HepG2 (cell line): ENCODE results near the gene CHPF. TPM values are rescaled to one million over a fixed set of nuclear protein-coding genes. Genes with fewer than 3 reads are reported as not detected.

Experiments used
- ATAC-seq: fragments of 200-7000 bp; cut with Tn5 transposase; 3 replicates; pipeline ENCODE4 v1.9.1; 2020; ENCODE audit warnings: mild to moderate bottlenecking, moderate library complexity
- BruUV-seq: library from RNA; stranded (reverse); fragments of 400-500 nt; replicated peaks from 2 replicates; lab custom pipeline; 2021; lab: Mats Ljungman, UMichigan
- CTCF ChIA-PET: fragments of 300-600 bp; formaldehyde crosslinking; extraction: SDS; loops from one replicate; lab custom pipeline; 2021; ENCODE audit warnings: low total read pairs, inconsistent platforms, low intra/inter-chr PET ratio; lab: Yijun Ruan, JAX
- POLR2A ChIA-PET: fragments of 350-600 bp; sonication (Branson Sonifier 250); formaldehyde crosslinking; loops from one replicate; lab custom pipeline; 2020; ENCODE audit warnings: antibody characterized with exemption, inconsistent platforms; lab: Yijun Ruan, JAX
- DNase-seq: peaks from one replicate; pipeline ENCODE4 v3.0.0-alpha.2; 2015; ENCODE audit warnings: low spot score
- FAIRE-seq: peaks from 3 replicates; lab custom pipeline; 2011; peaks lifted over from hg19 to GRCh38; lab: Jason Lieb, UNC
- H2AFZ ChIP-seq: one replicate; pipeline ENCODE4 v1.6.1; 2011; ENCODE audit warnings: low read length, inconsistent platforms
- H3K27ac ChIP-seq: fragments of 300-600 bp; 3 replicates; pipeline ENCODE4 v1.8.0; 2011; ENCODE audit warnings: mixed run types, mild to moderate bottlenecking, mixed read lengths, low read length, inconsistent platforms; ENCODE audit not compliant: insufficient read depth; ENCODE audit errors: extremely low read length
- H3K27me3 ChIP-seq, 2 experiments: fragments of 200-600 bp in 1 of 2; 2 replicates in 1 of 2; 3 replicates in 1 of 2; pipeline versions ENCODE4 v1.6.0 to v1.8.0; 2011; ENCODE audit warnings: low read length in 2 of 2, mild to moderate bottlenecking in 2 of 2, moderate library complexity in 2 of 2, inconsistent platforms in 1 of 2; ENCODE audit not compliant: insufficient read depth in 2 of 2, control insufficient read depth in 1 of 2
- H3K36me3 ChIP-seq, 2 experiments: fragments of 200-600 bp in 1 of 2; replicated peaks in 1 of 2; 2 replicates in 1 of 2; 3 replicates in 1 of 2; pipeline versions ENCODE4 v1.5.1 to v1.8.0; 2011; ENCODE audit warnings: low read length in 2 of 2, inconsistent platforms in 1 of 2; ENCODE audit not compliant: insufficient read depth in 2 of 2, control insufficient read depth in 1 of 2
- H3K4me1 ChIP-seq: 2 replicates; pipeline ENCODE4 v1.5.1; 2012; ENCODE audit warnings: low read length, inconsistent platforms; ENCODE audit not compliant: insufficient read depth
- H3K4me2 ChIP-seq: 2 replicates; pipeline ENCODE4 v1.6.0; 2011; ENCODE audit warnings: low read depth, low read length, inconsistent platforms
- H3K4me3 ChIP-seq, 3 experiments: fragments of 200-600 bp in 1 of 3; sonication (generic), shearing (Covaris generic) in 1 of 3; replicated peaks in 1 of 3; 2 replicates each; pipeline ENCODE4 v1.5.1; 2011 to 2016; ENCODE audit warnings: low read length in 3 of 3, inconsistent platforms in 2 of 3, low read depth in 2 of 3, mild to moderate bottlenecking in 2 of 3, control low read depth in 1 of 3, mixed read lengths in 1 of 3; ENCODE audit not compliant: insufficient read depth in 1 of 3
- H3K79me2 ChIP-seq: one replicate; pipeline ENCODE4 v1.6.1; 2011; ENCODE audit warnings: low read length, inconsistent platforms; ENCODE audit not compliant: insufficient read depth
- H3K9ac ChIP-seq: 2 replicates; pipeline ENCODE4 v1.6.0; 2011; ENCODE audit warnings: mild to moderate bottlenecking, low read depth, low read length, inconsistent platforms; ENCODE audit not compliant: insufficient read depth
- H3K9me3 ChIP-seq: 2 replicates; pipeline ENCODE4 v1.5.1; 2012; ENCODE audit warnings: mild to moderate bottlenecking, low read length
- H4K20me1 ChIP-seq: 2 replicates; pipeline ENCODE4 v1.6.0; 2011; ENCODE audit warnings: inconsistent platforms, mild to moderate bottlenecking, low read length, moderate library complexity; ENCODE audit not compliant: insufficient read depth
- ARID4A ChIP-seq: sonication (generic); formaldehyde crosslinking; IDR thresholded peaks from 2 replicates; pipeline ENCODE4 v1.5.0; 2020; ENCODE audit warnings: mild to moderate bottlenecking, missing genetic modification reagents, borderline replicate concordance
- BRCA1 ChIP-seq: sonication (generic); formaldehyde crosslinking; IDR thresholded peaks from 2 replicates; pipeline ENCODE4 v1.4.0; 2020; ENCODE audit warnings: missing genetic modification reagents
- EEA1 ChIP-seq: sonication (generic); formaldehyde crosslinking; IDR thresholded peaks from 2 replicates; pipeline ENCODE4 v1.5.1; 2020; ENCODE audit warnings: mild to moderate bottlenecking, missing genetic modification reagents, borderline replicate concordance
- KDM2A ChIP-seq: sonication (generic); formaldehyde crosslinking; IDR thresholded peaks from 2 replicates; pipeline ENCODE4 v1.4.0; 2020; ENCODE audit warnings: low read depth, missing genetic modification reagents, borderline replicate concordance
- RAD51 ChIP-seq: fragments of 450-650 bp; IDR thresholded peaks from 2 replicates; pipeline ENCODE4 v1.6.1; 2016; ENCODE audit warnings: borderline replicate concordance
- U2AF2 ChIP-seq: fragments of 200-400 bp; formaldehyde crosslinking; IDR thresholded peaks from 2 replicates; pipeline ENCODE4 v1.6.1; 2017; ENCODE audit warnings: low read depth, mild to moderate bottlenecking, low read length
- ZFP41 ChIP-seq: sonication (generic); formaldehyde crosslinking; IDR thresholded peaks from 2 replicates; pipeline ENCODE4 v1.4.0; 2020; ENCODE audit warnings: mild to moderate bottlenecking, missing genetic modification reagents, borderline replicate concordance
- ZFP91 ChIP-seq: sonication (generic); formaldehyde crosslinking; IDR thresholded peaks from 2 replicates; pipeline ENCODE4 v1.9.0; 2022; ENCODE audit warnings: missing genetic modification reagents, mild to moderate bottlenecking, borderline replicate concordance
- ZNF251 ChIP-seq: sonication (generic); formaldehyde crosslinking; IDR thresholded peaks from 2 replicates; pipeline ENCODE4 v1.9.0; 2021; ENCODE audit warnings: mild to moderate bottlenecking, missing genetic modification reagents
- ZNF292 ChIP-seq: sonication (generic); formaldehyde crosslinking; IDR thresholded peaks from 2 replicates; pipeline ENCODE4 v1.8.1; 2022; ENCODE audit warnings: mild to moderate bottlenecking, low read depth, missing genetic modification reagents, borderline replicate concordance
- ZNF337 ChIP-seq: sonication (generic); formaldehyde crosslinking; IDR thresholded peaks from 2 replicates; pipeline ENCODE4 v1.5.1; 2020; ENCODE audit warnings: missing genetic modification reagents, low read depth, mild to moderate bottlenecking, borderline replicate concordance
- ZNF501 ChIP-seq: sonication (generic); formaldehyde crosslinking; IDR thresholded peaks from 2 replicates; pipeline ENCODE4 v1.5.1; 2020; ENCODE audit warnings: mild to moderate bottlenecking, moderate library complexity, missing genetic modification reagents
- ZNF510 ChIP-seq: sonication (generic); formaldehyde crosslinking; IDR thresholded peaks from 2 replicates; pipeline ENCODE4 v1.4.0; 2020; ENCODE audit warnings: low read depth, mild to moderate bottlenecking, missing genetic modification reagents
- ZNF563 ChIP-seq: sonication (generic); formaldehyde crosslinking; IDR thresholded peaks from 2 replicates; pipeline ENCODE4 v1.8.0; 2022; ENCODE audit warnings: mild to moderate bottlenecking, moderate library complexity, missing genetic modification reagents
- ZNF709 ChIP-seq: sonication (generic); formaldehyde crosslinking; IDR thresholded peaks from 2 replicates; pipeline ENCODE4 v1.5.0; 2020; ENCODE audit warnings: mild to moderate bottlenecking, missing genetic modification reagents
- ZNF788 ChIP-seq: sonication (generic); formaldehyde crosslinking; IDR thresholded peaks from 2 replicates; pipeline ENCODE4 v1.5.0; 2020; ENCODE audit warnings: mild to moderate bottlenecking, missing genetic modification reagents, borderline replicate concordance
- ZNF816 ChIP-seq: sonication (generic); formaldehyde crosslinking; IDR thresholded peaks from 2 replicates; pipeline ENCODE4 v1.8.0; 2022; ENCODE audit warnings: missing genetic modification reagents, mild to moderate bottlenecking, borderline replicate concordance
- ZSCAN12 ChIP-seq: sonication (generic); formaldehyde crosslinking; IDR thresholded peaks from 2 replicates; pipeline ENCODE4 v1.9.0; 2021; ENCODE audit warnings: mild to moderate bottlenecking, missing genetic modification reagents
- WGBS: methylation state at CpG from one replicate; pipeline ENCODE4 v1.1.6; 2017; ENCODE audit warnings: low lambda C conversion rate; 5-methylcytosine and 5-hydroxymethylcytosine counted together
- in situ Hi-C: cut with HindIII; loops from 2 replicates; pipeline ENCODE4 v1.10.0; 2017; ENCODE audit warnings: low pct_unique_long_range_greater_than_20kb; ENCODE audit not compliant: extremely low pct_ligation_motif_present
- intact Hi-C: fragments of 100-400 bp; cut with micrococcal nuclease; formaldehyde crosslinking; loops from one replicate; pipeline ENCODE4 v1.10.0; 2022; ENCODE audit not compliant: unreplicated experiment
- polyA plus RNA-seq, 8 experiments: library from polyadenylated mRNA; depleted of rRNA in 3 of 8; stranded (reverse) in 7 of 8; unstranded in 1 of 8; fragments of >200 nt; fragmentation: Illumina TruSeq in 4 of 8; extraction: Trizol in 4 of 8; gene quantifications; 2 replicates each; pipeline versions ENCODE4 v1.2.1 to v1.2.3, GENCODE V29; 2011 to 2016; ENCODE audit warnings: low read depth in 4 of 8, missing spikeins in 1 of 8, mixed read lengths in 1 of 8; ENCODE audit not compliant: insufficient read depth in 1 of 8
- total RNA-seq, 5 experiments: library from RNA; depleted of rRNA; stranded (reverse); fragments of >200 nt; fragmentation: Illumina TruSeq; extraction: Trizol; gene quantifications; 2 replicates each; pipeline ENCODE4 v1.2.3, GENCODE V29; 2016; ENCODE audit warnings: low read depth in 1 of 5

Gene CHPF
- total and polyA plus RNA-seq, 2 of the 13 experiments (the other 11 are each of a cell fraction or from before 2014, with no cell fraction given): 79.6 to 111 TPM

DNA sequence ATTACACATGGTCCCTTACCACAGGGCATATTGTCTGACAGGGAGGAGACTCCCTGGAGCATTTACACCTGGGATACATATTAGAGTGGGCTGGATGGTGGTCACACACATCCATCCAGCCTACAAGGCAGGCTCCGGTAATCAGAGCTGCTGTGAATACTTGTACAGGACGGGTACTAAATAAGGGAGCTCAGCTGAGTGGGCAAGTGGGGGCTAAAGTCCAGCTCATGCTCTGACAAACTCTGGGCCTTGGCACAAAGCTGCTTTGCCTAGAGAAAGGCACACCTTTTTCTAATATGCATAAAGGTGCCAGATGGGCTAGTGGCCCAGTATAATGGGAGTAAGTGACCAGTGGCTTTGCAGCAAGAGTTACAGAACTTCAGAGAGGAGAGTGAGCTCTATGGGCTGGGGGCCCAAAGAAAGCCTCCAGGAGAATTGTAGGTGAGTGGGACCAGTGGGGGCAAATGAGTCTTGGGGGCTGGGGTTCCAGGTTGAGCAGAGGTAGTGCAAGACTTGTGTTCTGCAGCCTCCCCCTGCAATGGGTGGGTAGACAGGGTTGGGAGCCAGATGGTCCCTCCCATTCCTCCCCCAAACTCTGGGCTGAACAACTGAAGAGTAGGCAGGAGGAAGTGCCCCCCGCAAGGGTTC lies 1.8 kb upstream of the CHPF start:
- H3K79me2 ChIP-seq: peaks cover 32% of the 10 kb centered on the region
- no peaks in the 10 kb centered on the region for H3K9me3 ChIP-seq
- DNase-seq (no peak), FAIRE-seq (no peak), ATAC-seq (no peak)
- H4K20me1 ChIP-seq: peaks cover 28% of the 10 kb centered on the region
- peak overlapping the region; percentile 53 for H3K27ac ChIP-seq
- CTCF ChIA-PET: no interaction called here
- H3K36me3 ChIP-seq: peaks cover 22 to 33% of the 10 kb centered on the region in 2 experiments
- BruUV-seq: no TSS peak
- intact Hi-C loops: no loop called here
- 20% methylated on average over 3 of the region's 3 CpGs for WGBS
- peak overlapping the region; percentile 84 for H3K9ac ChIP-seq
- H3K27me3 ChIP-seq: no peaks in the 10 kb centered on the region; a peak in 1 of 5 replicates
- in situ Hi-C loops: no loop called here
- peak overlapping the region in 2 of 3 experiments; percentile 76 to 90; a peak in 5 of 6 replicates for H3K4me3 ChIP-seq
- peaks cover 49% of the 10 kb centered on the region for H3K4me1 ChIP-seq
- peak overlapping the region; percentile 97 for H3K4me2 ChIP-seq
- POLR2A ChIA-PET: interaction anchor here (1.2 to 3.9 kb wide), 4 partner anchors 15 to 52 kb away, joined by 6 to 44 read pairs (median 25); partner anchors contain the start of genes GMPPA, INHA, OBSL1 and STK11IP
- H2AFZ ChIP-seq: no peak overlapping the region
- TF ChIP-seq ZNF501 (CRISPR knock-in tag) (peak; percentile 58; the same call in 1 of the 2 replicates), ZNF337 (no peak), ZNF816 (CRISPR knock-in tag) (no peak), ZFP41 (CRISPR knock-in tag) (no peak; the same call in 1 of the 2 replicates), ZFP91 (CRISPR knock-in tag) (peak; percentile 61; the same call in 1 of the 2 replicates), ARID4A (CRISPR knock-in tag) (no peak), EEA1 (no peak), ZNF251 (CRISPR knock-in tag) (no peak), ZNF788 (0 out of 2 replicates have a peak, but pooled peaks have one; percentile 4), BRCA1 (no peak), RAD51 (no peak), ZSCAN12 (CRISPR knock-in tag) (no peak), ZNF510 (CRISPR knock-in tag) (no peak), U2AF2 (no peak), ZNF292 (no peak), ZNF709 (CRISPR knock-in tag) (0 out of 2 replicates have a peak, but pooled peaks have one; percentile 28), ZNF563 (CRISPR knock-in tag) (no peak), KDM2A (CRISPR knock-in tag) (no peak)
